ENCODE measurements around the gene IFNA6. TPM values are rescaled to one million over a fixed set of nuclear protein-coding genes. Genes with fewer than 3 reads are reported as not detected.

IFNA6 gene
- total RNA-seq, 1 experiment from 2014 or later = not detected

DNA sequence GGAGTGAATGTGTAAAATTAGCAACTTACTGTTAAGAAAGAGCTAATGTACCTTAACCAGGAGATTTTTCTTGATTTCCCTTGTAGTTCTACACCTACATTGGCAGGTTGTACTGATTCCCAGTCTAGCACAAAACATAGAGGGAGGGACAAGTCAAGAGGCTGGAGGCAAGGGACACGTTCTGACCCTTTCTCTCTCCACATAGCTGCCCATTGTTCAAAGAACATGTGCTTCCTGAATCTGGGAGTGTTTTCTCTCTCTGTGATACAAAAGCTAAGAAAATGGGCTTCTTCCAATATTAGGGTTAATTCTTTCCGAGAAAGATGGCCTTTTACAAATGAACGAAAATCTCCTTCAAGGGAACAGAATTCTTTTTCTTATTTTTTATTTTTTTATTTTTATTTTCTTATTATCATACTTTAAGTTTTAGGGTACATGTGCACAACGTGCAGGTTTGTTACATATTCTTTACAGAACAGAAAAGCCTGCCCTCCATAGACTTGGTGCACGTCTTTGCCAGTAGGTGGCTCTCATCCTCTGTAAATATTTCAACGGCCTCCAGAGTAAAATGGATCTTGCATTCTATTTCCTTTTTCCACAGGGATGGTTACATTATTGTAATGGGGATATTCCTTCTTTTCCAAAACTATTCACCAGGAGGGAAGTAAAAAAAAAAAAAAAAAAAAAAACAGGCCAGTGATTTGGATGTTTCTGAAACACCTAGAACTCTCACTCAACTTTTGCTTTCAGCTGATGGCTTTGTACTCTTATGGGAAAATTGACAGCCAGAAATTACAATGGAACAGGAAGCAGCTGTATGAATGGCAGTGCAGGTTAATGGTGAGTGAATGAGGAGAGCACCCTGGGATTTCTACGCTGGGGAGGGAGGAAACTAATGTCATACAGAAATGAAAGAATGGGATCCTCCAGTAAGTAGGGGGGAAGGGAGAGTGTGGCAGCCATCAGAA is 32.4 kb downstream of the IFNA6 start:
- DNase-seq (ENCODE audit: low read depth, low spot score) (no peak), ATAC-seq (no peak)
- H3K4me1 ChIP-seq (ENCODE audit: control insufficient read depth, insufficient read depth, low read length) = no peaks in the 10 kb centered on the region
- no peaks in the 10 kb centered on the region for H3K36me3 ChIP-seq (ENCODE audit: control insufficient read depth, insufficient read depth, low read length)
- H3K9me3 ChIP-seq (ENCODE audit: control insufficient read depth, insufficient read depth, low read depth, low read length) = no peaks in the 10 kb centered on the region
- in situ Hi-C loops (cut with HindIII; ENCODE audit: low pct_unique_long_range_greater_than_20kb, low sequenced_read_pairs) = no loop called here
- POLR2A ChIA-PET = no interaction called here
- no TSS peak for BruUV-seq (replicated peaks)
- intact Hi-C loops (cut with micrococcal nuclease; ENCODE audit: unreplicated experiment) = loop anchor here (10.0 kb wide), 1 partner anchor 467 kb away; no protein-coding TSS in a partner anchor
- no peak overlapping the region for H3K4me3 ChIP-seq (ENCODE audit: low read depth in 2 of 2, low read length in 2 of 2)
- no peaks in the 10 kb centered on the region for H3K27me3 ChIP-seq (ENCODE audit: control insufficient read depth, insufficient read depth, low read length)
- CTCF ChIA-PET = interaction anchor here (0.6 kb wide), 3 partner anchors 79 to 472 kb away, joined by 3 to 8 read pairs (median 3); no protein-coding TSS in a partner anchor
- no peak overlapping the region for H3K27ac ChIP-seq (ENCODE audit: low read length)
- no peak for TF ChIP-seq SIN3A (IDR thresholded peaks at IDR 0.05; ENCODE audit: borderline replicate concordance, insufficient read depth, low read depth, low read length)
- TF ChIP-seq, protein P1, sequence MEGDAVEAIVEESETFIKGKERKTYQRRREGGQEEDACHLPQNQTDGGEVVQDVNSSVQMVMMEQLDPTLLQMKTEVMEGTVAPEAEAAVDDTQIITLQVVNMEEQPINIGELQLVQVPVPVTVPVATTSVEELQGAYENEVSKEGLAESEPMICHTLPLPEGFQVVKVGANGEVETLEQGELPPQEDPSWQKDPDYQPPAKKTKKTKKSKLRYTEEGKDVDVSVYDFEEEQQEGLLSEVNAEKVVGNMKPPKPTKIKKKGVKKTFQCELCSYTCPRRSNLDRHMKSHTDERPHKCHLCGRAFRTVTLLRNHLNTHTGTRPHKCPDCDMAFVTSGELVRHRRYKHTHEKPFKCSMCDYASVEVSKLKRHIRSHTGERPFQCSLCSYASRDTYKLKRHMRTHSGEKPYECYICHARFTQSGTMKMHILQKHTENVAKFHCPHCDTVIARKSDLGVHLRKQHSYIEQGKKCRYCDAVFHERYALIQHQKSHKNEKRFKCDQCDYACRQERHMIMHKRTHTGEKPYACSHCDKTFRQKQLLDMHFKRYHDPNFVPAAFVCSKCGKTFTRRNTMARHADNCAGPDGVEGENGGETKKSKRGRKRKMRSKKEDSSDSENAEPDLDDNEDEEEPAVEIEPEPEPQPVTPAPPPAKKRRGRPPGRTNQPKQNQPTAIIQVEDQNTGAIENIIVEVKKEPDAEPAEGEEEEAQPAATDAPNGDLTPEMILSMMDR (IDR thresholded peaks at IDR 0.05) = peak; percentile 36; the same call in 1 of the 2 replicates

DNA sequence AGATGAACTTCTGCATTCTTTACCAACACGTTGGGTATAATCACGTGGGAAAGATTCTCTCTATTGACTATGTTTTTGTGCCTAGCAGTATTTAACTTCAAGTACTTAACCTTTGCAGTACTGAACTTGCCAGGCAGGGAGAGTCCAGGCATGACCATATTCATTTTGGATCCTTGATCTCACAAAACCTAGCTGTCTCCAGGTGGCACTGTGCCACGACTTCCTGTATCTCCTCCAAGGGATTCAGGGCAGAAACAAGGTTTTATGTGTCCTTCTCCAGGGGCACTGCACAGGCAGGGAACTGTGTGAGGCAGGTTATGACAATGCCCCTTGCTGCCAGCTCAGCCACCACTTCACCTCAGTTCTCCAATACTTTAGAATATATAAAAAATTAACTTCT is 33.8 kb downstream of the IFNA6 start:
- no peaks in the 10 kb centered on the region for H3K27me3 ChIP-seq (ENCODE audit: control insufficient read depth, insufficient read depth, low read length)

More for the DNA sequence above, 33.8 kb downstream of the IFNA6 start:
- no peaks in the 10 kb centered on the region for H3K4me1 ChIP-seq (ENCODE audit: control insufficient read depth, insufficient read depth, low read length)
- BruUV-seq (replicated peaks) = no TSS peak
- TF ChIP-seq POLR2AphosphoS5 (IDR thresholded peaks at IDR 0.05; ENCODE audit: low read depth, low read length) (no peak), SIN3A (IDR thresholded peaks at IDR 0.05; ENCODE audit: borderline replicate concordance, insufficient read depth, low read depth, low read length) (no peak), TCF7L2 (IDR thresholded peaks at IDR 0.05; ENCODE audit: low read depth, low read length) (no peak)
- TF ChIP-seq, protein P2, sequence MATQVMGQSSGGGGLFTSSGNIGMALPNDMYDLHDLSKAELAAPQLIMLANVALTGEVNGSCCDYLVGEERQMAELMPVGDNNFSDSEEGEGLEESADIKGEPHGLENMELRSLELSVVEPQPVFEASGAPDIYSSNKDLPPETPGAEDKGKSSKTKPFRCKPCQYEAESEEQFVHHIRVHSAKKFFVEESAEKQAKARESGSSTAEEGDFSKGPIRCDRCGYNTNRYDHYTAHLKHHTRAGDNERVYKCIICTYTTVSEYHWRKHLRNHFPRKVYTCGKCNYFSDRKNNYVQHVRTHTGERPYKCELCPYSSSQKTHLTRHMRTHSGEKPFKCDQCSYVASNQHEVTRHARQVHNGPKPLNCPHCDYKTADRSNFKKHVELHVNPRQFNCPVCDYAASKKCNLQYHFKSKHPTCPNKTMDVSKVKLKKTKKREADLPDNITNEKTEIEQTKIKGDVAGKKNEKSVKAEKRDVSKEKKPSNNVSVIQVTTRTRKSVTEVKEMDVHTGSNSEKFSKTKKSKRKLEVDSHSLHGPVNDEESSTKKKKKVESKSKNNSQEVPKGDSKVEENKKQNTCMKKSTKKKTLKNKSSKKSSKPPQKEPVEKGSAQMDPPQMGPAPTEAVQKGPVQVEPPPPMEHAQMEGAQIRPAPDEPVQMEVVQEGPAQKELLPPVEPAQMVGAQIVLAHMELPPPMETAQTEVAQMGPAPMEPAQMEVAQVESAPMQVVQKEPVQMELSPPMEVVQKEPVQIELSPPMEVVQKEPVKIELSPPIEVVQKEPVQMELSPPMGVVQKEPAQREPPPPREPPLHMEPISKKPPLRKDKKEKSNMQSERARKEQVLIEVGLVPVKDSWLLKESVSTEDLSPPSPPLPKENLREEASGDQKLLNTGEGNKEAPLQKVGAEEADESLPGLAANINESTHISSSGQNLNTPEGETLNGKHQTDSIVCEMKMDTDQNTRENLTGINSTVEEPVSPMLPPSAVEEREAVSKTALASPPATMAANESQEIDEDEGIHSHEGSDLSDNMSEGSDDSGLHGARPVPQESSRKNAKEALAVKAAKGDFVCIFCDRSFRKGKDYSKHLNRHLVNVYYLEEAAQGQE (IDR thresholded peaks at IDR 0.05; ENCODE audit: insufficient read depth in 1 of 2, low read depth in 2 of 2, low read length in 1 of 2) = no peak
- TF ChIP-seq, protein P1 (IDR thresholded peaks at IDR 0.05) = no peak
- DNase-seq (ENCODE audit: low read depth, low spot score) = no peak
- no peak for ATAC-seq
- H3K27ac ChIP-seq (ENCODE audit: low read length) = no peak overlapping the region
- no peaks in the 10 kb centered on the region for H3K9me3 ChIP-seq (ENCODE audit: control insufficient read depth, insufficient read depth, low read depth, low read length)
- ChIA-PET POLR2A (no interaction called here), CTCF (no interaction called here)
- intact Hi-C loops (cut with micrococcal nuclease; ENCODE audit: unreplicated experiment) (loop anchor here (10.0 kb wide), 1 partner anchor 468 kb away; no protein-coding TSS in a partner anchor), in situ Hi-C loops (cut with HindIII; ENCODE audit: low pct_unique_long_range_greater_than_20kb, low sequenced_read_pairs) (no loop called here)
- no peak overlapping the region for H3K4me3 ChIP-seq (ENCODE audit: low read depth in 2 of 2, low read length in 2 of 2)
- no peaks in the 10 kb centered on the region for H3K36me3 ChIP-seq (ENCODE audit: control insufficient read depth, insufficient read depth, low read length)

All from Panc1 (cell line).